GM11168 (cell line): Measurements from ENCODE around the gene HMCES.
"Not testable (repeated sequence)": the region's sequence is repeated elsewhere in the genome, so short reads cannot be mapped to it uniquely, and the experiment has no call there.

ENCODE experiments used
- in situ Hi-C: fragments of 300-500 bp; cut with MboI; formaldehyde crosslinking; loops from one replicate; pipeline ENCODE4 v1.12.0; 2022; ENCODE audit warnings: low sequenced_read_pairs; ENCODE audit not compliant: unreplicated experiment

The HMCES gene

GRCh38 chr3:129341331-129342141 is 62.9 kb downstream of the HMCES start:
- in situ Hi-C loops: no loop called here

GRCh38 chr3:129343643-129344360 is 65.1 kb downstream of the HMCES start:
- in situ Hi-C loops: no loop called here

- in situ Hi-C loops: no loop called here
Observed at GRCh38 chr3:129344540-129345220, 66.0 kb downstream of the HMCES start.

- in situ Hi-C loops: no loop called here
Observed at GRCh38 chr3:129345281-129345680, 66.6 kb downstream of the HMCES start.

GRCh38 chr3:129345971-129346370 is 67.3 kb downstream of the HMCES start:
- in situ Hi-C loops: no loop called here

GRCh38 chr3:129346695-129347457 is 68.2 kb downstream of the HMCES start:
- in situ Hi-C loops: no loop called here

- in situ Hi-C loops: no loop called here
Observed at GRCh38 chr3:129347458-129347845, 68.8 kb downstream of the HMCES start.

GRCh38 chr3:129348734-129349133 is 70.1 kb downstream of the HMCES start:
- in situ Hi-C loops: no loop called here

- in situ Hi-C loops: not testable (repeated sequence)
Observed at GRCh38 chr3:129349169-129349568, 70.5 kb downstream of the HMCES start.

- in situ Hi-C loops: no loop called here
Observed at GRCh38 chr3:129349791-129350190, 71.1 kb downstream of the HMCES start.

GRCh38 chr3:129352045-129352444 is 73.4 kb downstream of the HMCES start:
- in situ Hi-C loops: no loop called here

GRCh38 chr3:129352650-129353588 is 74.2 kb downstream of the HMCES start:
- in situ Hi-C loops: no loop called here

- in situ Hi-C loops: no loop called here
Observed at GRCh38 chr3:129353589-129353941, 74.9 kb downstream of the HMCES start.
